Right lobe of liver (tissue), 4 donors: ENCODE data around the gene BTBD2.

Source experiments
- CTCF ChIP-seq, 4 donors: fragments of 200-600 bp in 3 of 4; fragments of 450-650 bp in 1 of 4; IDR thresholded peaks; one replicate each; pipeline versions ENCODE4 v1.5.1 to v1.8.0; 2016 to 2022; ENCODE audit warnings: antibody characterized with exemption in 4 of 4, mild to moderate bottlenecking in 2 of 4
- POLR2A ChIP-seq: fragments of 450-650 bp; IDR thresholded peaks from one replicate; pipeline ENCODE4 v1.6.1; 2017; ENCODE audit warnings: antibody characterized with exemption, mild to moderate bottlenecking
- donor health status: DM: no; HTN: no; CAD: no.
- donor health status: DM: no; HTN: no; CAD: no.
- donor health status: DM: no; HTN: yes; CAD: no.

GRCh38 chr19:1991018-1991913 is 24.2 kb downstream of the BTBD2 start:
- TF ChIP-seq CTCF (IDR thresholded peaks at IDR 0.05) (no peak), POLR2A (no peak)
